HG02642 (cell line): ENCODE data around the gene REXO1.

ENCODE experiments used
- ATAC-seq: cut with Tn5 transposase; IDR thresholded peaks from one replicate; pipeline ENCODE4 v1.9.1; 2021; ENCODE audit warnings: mild to moderate bottlenecking; ENCODE audit not compliant: unreplicated experiment, poor library complexity

REXO1 gene

DNA sequence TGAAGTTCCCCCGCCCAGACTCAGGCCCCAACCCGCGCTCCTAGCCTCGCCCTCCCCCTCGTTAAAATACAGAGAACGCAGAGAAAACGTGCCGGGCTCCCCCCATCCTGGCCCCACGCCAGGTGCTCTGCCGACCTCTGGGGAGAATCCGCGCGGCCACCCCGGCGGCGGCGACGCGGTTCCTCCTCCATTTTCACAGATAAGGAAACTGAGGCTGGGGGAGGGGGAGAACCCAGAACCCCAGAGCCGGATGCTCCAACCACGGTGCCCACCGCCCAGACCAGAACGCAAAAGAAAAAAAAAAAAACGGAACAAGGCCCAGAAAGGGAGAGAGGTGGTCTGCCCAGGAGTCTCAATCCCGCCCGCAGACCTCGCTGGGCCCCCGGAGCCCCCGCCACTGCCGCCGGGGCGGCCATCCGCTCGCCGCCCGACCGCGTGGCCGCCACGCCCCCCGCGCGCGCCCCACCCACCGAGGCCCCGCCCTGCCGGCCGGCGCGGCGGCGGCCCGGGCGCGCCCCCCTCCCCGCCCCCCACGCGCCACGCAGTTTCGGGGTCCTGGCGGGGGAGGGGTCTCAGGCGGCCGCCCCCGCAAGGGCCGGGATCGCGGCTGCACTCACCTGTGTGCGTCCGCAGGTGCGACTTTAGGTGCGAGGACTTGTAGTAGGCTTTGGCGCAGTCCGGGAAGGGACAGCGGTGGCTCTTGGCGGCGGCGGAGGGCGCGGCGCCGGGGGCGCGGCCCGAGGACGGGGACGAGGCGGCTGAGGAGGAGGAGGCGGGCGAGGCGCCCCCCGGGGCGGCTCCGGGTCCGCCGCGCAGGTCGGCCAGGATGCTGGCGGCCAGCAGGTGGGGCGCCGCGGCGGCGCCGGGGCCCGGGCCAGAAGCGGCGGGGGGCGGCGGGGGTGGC lies 14.4 kb upstream of the REXO1 start:
- ATAC-seq = peak; percentile 16

DNA sequence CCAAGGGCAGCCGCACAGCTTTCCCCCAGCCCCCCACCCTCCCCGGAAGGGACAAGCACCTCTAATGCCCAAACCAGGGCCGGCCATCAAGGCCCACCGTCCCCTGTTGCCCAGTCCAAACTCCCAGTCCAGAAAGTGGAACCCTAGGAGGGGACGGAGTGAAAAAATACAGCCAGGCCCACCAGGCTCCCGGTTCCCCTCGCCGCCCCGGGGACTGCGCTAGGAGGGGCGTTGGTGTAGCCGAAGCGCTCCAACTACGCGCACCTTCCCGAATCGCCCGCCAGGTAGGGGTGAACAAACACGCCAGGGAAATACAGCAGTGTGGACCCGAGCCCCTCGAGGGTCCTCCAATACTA lies 13.8 kb upstream of the REXO1 start:
- ATAC-seq = no peak

GRCh38 chr19:1861599-1862031 lies 13.3 kb upstream of the REXO1 start:
- ATAC-seq = no peak

DNA sequence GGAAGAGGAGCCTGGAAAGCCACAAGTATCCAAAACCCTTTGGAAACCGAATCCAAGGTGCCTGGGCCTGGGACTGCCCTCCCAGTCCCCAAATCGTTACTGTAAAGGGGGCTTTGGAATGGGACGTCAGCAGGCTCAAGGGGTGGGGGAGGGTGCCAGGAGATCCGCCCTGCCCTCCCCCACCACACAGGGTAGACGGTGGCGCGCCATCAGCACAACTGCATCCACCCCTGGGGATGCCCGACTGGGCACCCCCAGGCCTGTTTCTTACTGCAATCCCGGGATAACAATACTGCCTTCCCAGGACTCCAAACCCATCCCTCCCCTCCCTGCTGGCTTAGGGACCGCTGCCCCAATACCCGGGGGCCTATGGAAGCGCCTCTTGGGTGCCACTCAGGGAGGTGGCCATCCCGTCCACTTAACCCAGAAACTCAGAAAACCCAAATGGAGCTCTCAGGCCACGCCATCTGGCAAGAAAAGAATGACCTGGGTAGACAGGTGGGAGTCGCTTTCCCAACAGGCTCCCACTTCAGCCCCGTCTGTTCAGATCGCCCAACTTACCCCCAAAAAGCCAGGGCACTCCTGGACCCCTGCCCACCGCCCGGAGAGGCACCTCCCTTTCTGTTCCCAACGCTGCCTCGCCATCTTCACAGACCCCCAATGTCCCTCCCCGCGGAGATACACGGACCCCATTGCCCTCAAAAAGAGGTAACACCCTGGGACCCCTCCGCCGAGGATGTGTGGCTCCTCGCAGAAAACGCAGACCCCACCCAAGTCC lies 12.7 kb upstream of the REXO1 start:
- no peak for ATAC-seq

- no peak for ATAC-seq
Measured at GRCh38 chr19:1860042-1860775, 11.9 kb upstream of the REXO1 start.

- ATAC-seq = no peak
Measured at GRCh38 chr19:1859331-1859781, 11.1 kb upstream of the REXO1 start.

- no peak for ATAC-seq
Measured at GRCh38 chr19:1858412-1859081, 10.3 kb upstream of the REXO1 start.

GRCh38 chr19:1857648-1858326 lies 9.5 kb upstream of the REXO1 start:
- no peak for ATAC-seq

- ATAC-seq = peak; percentile 25
Measured at GRCh38 chr19:1856698-1857603, 8.7 kb upstream of the REXO1 start.

GRCh38 chr19:1856345-1856697 lies 8.0 kb upstream of the REXO1 start:
- ATAC-seq = no peak

DNA sequence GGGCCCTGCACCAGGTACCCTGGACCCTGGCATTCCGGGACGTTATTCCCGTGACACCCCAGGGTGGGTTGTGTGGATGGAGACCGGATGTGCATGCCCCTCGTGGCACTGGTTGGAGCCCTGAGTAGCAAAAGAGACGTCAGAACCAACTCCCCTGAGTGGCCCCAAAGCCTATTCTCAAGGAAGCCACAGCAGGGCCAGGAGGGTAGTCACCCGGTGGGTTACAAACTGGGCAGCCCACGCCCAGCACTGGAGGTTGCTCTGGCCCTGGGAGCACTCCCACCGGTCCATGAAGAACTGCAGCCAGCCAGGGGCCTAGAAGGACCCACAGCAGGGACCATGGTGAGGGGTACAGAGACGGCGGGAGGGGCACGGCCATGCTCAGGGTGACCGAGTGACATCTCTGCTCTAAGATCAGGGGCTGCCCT lies 7.6 kb upstream of the REXO1 start:
- ATAC-seq = no peak

DNA sequence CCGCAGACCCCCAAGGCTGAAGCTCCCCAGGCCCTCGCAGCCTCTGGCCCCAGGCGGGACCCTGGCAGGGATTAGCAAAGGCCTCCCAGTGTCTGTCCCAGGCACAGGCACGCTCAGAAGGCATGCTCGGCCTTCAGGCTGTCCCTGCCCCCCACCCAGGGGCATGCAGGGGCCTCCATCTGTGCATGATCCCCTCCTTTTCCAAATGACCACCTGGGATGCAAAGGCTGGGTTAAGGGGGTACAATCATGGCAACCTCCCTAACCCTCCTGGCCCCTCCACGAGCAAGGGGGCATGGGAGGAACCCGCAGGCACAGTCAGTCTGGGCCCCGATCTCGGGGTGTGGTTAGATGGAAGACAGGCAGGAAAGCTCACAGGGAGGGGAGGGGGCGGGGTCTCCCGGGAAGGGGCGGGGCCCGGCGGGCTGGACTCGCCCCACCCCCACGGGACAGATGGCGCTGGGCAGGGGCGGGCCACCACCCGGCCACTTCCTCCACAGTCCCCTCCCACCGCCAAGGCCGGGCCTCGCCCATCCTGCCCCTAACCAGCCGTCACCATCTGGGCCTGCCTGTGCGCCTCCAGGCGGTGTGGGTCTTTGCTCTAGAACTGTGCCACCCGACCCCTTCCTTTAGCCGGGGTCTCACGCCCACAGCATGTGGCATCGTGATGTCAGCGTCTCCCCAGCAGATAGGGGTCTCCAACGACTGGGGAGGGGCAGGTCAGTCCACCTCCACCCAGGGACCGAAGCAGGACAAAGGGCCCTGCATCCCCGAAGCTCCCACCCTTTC lies 7.0 kb upstream of the REXO1 start:
- peak; percentile 52 for ATAC-seq

GRCh38 chr19:1854542-1855039 lies 6.3 kb upstream of the REXO1 start:
- ATAC-seq = no peak

- ATAC-seq = no peak
Measured at GRCh38 chr19:1854039-1854541, 5.8 kb upstream of the REXO1 start.

DNA sequence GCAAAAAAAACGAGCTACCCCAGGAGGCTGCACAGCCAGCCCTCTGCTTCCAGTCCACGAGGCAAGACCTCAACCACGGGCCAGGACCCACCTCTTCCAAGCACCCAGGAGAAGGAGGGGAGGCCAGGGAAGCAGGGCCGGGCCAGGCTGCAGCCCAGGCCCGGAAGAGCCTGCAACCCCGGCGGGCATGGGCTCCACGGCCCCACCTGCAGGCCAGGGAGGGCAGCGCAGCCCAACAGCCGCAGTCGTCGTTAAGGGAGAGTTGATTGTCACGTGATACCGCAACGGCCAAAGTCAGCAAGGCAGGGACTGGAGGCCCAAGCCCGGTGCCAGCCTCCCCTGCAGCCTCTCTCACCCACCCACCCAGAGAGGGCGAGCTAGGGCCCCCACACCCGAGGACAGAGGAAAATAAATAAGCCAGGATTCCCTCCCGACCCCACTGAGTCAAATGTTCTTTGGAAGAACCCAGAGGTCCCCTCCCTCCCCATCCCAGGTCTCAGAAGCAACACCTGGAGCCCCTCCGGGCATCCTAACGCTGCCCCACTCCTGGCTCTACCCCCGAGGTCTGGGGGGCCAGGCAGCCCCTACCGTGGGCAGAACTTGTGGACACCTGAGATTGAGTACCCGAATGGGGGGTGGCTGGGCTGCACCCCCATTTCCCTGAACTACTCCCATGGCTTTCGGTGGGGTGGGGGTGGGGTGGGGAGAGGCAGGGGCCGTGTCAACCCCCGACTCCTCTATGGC lies 5.2 kb upstream of the REXO1 start:
- ATAC-seq = no peak

DNA sequence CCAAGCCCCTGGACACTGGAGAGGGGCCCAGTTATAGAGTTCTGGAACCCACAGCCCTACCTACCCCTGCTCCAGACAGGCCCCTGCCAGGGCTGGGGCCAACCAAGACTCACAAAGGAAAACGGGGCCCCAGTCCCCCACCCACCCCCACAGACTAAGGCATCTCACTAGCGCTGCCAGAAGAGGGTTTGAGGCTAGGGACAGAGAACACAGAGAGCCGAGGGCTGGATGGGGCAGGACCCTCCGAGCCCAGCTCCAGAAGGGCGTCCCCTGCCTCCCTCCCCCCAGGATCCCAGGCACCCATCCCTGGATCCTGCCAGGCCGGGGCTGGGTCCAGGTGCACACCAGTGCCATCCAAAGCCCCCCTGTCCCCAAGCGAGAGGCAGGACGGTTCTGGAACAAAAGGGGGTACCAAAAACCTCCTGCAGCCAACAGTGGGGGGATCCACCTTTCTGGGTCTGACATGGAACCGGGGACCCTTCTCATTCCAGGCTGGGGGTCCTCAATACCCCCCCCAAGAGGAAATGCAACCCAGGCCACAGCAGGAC lies 4.4 kb upstream of the REXO1 start:
- no peak for ATAC-seq
